Activated CD8-positive, alpha-beta T cell treated with anti-CD3 and anti-CD28 coated beads for 36 hours (primary cell): Measurements from ENCODE around the gene TMEM127. TPM values are rescaled to one million over a fixed set of nuclear protein-coding genes. Genes with fewer than 3 reads are reported as not detected.
"Not testable (repeated sequence)": the region's sequence is repeated elsewhere in the genome, so short reads cannot be mapped to it uniquely, and the experiment has no call there.

Source experiments
- ATAC-seq: fragments of 200-7000 bp; cut with Tn5 transposase; one replicate; pipeline ENCODE4 v1.10.0; 2021; ENCODE audit warnings: mild to moderate bottlenecking, moderate library complexity
- CTCF ChIA-PET: fragments of 350-600 bp; sonication (Branson Sonifier 250); formaldehyde crosslinking; loops from one replicate; lab custom pipeline; 2021; ENCODE audit warnings: antibody characterized with exemption; lab: Charles Lee
- POLR2A ChIA-PET: fragments of 350-600 bp; sonication (Branson Sonifier 250); formaldehyde crosslinking; loops from one replicate; lab custom pipeline; 2021; ENCODE audit warnings: antibody characterized with exemption; lab: Charles Lee
- DNase-seq: peaks from one replicate; pipeline ENCODE4 v3.0.0-alpha.2; 2020
- H3K27ac Mint-ChIP-seq: one replicate; pipeline ENCODE4 v1.8.0; 2021; ENCODE audit warnings: mild to moderate bottlenecking, mixed read lengths
- H3K27me3 Mint-ChIP-seq: one replicate; pipeline ENCODE4 v1.8.0; 2021; ENCODE audit warnings: mixed read lengths
- H3K36me3 Mint-ChIP-seq: one replicate; pipeline ENCODE4 v1.8.0; 2021; ENCODE audit warnings: low read depth, mixed read lengths
- H3K4me1 Mint-ChIP-seq: one replicate; pipeline ENCODE4 v1.8.0; 2021; ENCODE audit warnings: low read depth, mixed read lengths
- H3K4me3 Mint-ChIP-seq: one replicate; pipeline ENCODE4 v1.8.0; 2021; ENCODE audit warnings: mild to moderate bottlenecking, moderate library complexity, mixed read lengths
- H3K9me3 Mint-ChIP-seq: one replicate; pipeline ENCODE4 v1.8.0; 2021; ENCODE audit warnings: mixed read lengths
- CTCF ChIP-seq: fragments of 200-600 bp; IDR thresholded peaks from one replicate; pipeline ENCODE4 v1.8.0; 2022; ENCODE audit warnings: antibody characterized with exemption, mild to moderate bottlenecking
- intact Hi-C: fragments of 100-400 bp; cut with micrococcal nuclease; formaldehyde crosslinking; loops from one replicate; pipeline ENCODE4 v1.10.0; 2022
- total RNA-seq, 2 experiments: library from RNA; stranded (reverse); gene quantifications; one replicate each; pipeline ENCODE4 v1.2.3, GENCODE V29; 2021

Gene TMEM127
- total RNA-seq, 2 experiments from 2014 or later: 13.1 to 15.0 TPM

GRCh38 chr2:96236882-96237281 lies 28.9 kb downstream of the TMEM127 start:
- Mint-ChIP-seq H3K4me1 (peaks cover 13% of the 10 kb centered on the region), H3K27me3 (no peaks in the 10 kb centered on the region), H3K36me3 (no peaks in the 10 kb centered on the region), H3K27ac (no peak overlapping the region), H3K4me3 (no peak overlapping the region), H3K9me3 (no peaks in the 10 kb centered on the region)
- CTCF ChIA-PET: interaction anchor here (0.8 to 2.8 kb wide), 4 partner anchors 24 to 244 kb away, joined by 3 to 7 read pairs (median 4); partner anchors contain the start of genes CIAO1 and TMEM127
- DNase-seq: no peak
- TF ChIP-seq CTCF: no peak
- POLR2A ChIA-PET: interaction anchor here (0.6 to 3.6 kb wide), 4 partner anchors 17 to 264 kb away, joined by 3 to 9 read pairs (median 4); partner anchors contain the start of gene STARD7
- intact Hi-C loops: no loop called here
- ATAC-seq: no peak

- no peak for TF ChIP-seq CTCF
- POLR2A ChIA-PET: interaction anchor here (0.7 to 1.8 kb wide), 3 partner anchors 20 to 26 kb away, joined by 3 to 5 read pairs (median 4); partner anchors contain the start of gene STARD7
- Mint-ChIP-seq H3K27ac (no peak overlapping the region), H3K36me3 (peaks cover 2% of the 10 kb centered on the region), H3K9me3 (no peaks in the 10 kb centered on the region), H3K4me3 (no peak overlapping the region), H3K4me1 (peaks cover 2% of the 10 kb centered on the region), H3K27me3 (no peaks in the 10 kb centered on the region)
- CTCF ChIA-PET: interaction anchor here (0.9 to 1.9 kb wide), 4 partner anchors 8 to 241 kb away, joined by 3 to 6 read pairs (median 4); partner anchors contain the start of gene ADRA2B
- intact Hi-C loops: no loop called here
- no peak for DNase-seq
- no peak for ATAC-seq
Measured at GRCh38 chr2:96233880-96234316, 31.9 kb downstream of the TMEM127 start.

GRCh38 chr2:96233436-96233835 lies 32.4 kb downstream of the TMEM127 start:
- CTCF ChIA-PET: interaction anchor here (0.9 to 1.9 kb wide), 4 partner anchors 9 to 117 kb away, joined by 3 to 6 read pairs (median 4); partner anchors contain the start of gene ADRA2B
- no peak for ATAC-seq

GRCh38 chr2:96231316-96231715 lies 34.5 kb downstream of the TMEM127 start:
- ChIA-PET POLR2A (interaction anchor here (1.0 to 1.9 kb wide), 3 partner anchors 10 to 23 kb away, joined by 3 to 7 read pairs (median 3); partner anchors contain the start of gene STARD7), CTCF (interaction anchor here (1.8 kb wide), 1 partner anchor 57 kb away, joined by 5 read pairs; no protein-coding TSS in a partner anchor)
- H3K9me3 Mint-ChIP-seq: no peaks in the 10 kb centered on the region
- no peak for TF ChIP-seq CTCF
- H3K27ac Mint-ChIP-seq: no peak overlapping the region
- ATAC-seq (no peak), DNase-seq (no peak)
- peaks cover 2% of the 10 kb centered on the region for H3K4me1 Mint-ChIP-seq
- no peak overlapping the region for H3K4me3 Mint-ChIP-seq
- intact Hi-C loops: no loop called here
- peaks cover 2% of the 10 kb centered on the region for H3K36me3 Mint-ChIP-seq
- no peaks in the 10 kb centered on the region for H3K27me3 Mint-ChIP-seq

More at GRCh38 chr2:96233436-96233835, 32.4 kb downstream of the TMEM127 start:
- Mint-ChIP-seq H3K36me3 (peaks cover 2% of the 10 kb centered on the region), H3K4me3 (no peak overlapping the region), H3K27ac (no peak overlapping the region), H3K9me3 (no peaks in the 10 kb centered on the region), H3K27me3 (no peaks in the 10 kb centered on the region), H3K4me1 (peaks cover 2% of the 10 kb centered on the region)
- no peak for DNase-seq
- POLR2A ChIA-PET: interaction anchor here (0.7 to 1.8 kb wide), 3 partner anchors 20 to 25 kb away, joined by 3 to 5 read pairs (median 4); partner anchors contain the start of gene STARD7
- no peak for TF ChIP-seq CTCF
- intact Hi-C loops: no loop called here

- DNase-seq: no peak
- no peak for ATAC-seq
- ChIA-PET POLR2A (interaction anchor here (0.7 kb wide), 1 partner anchor 17 kb away, joined by 4 read pairs; the partner anchor contains the start of gene STARD7), CTCF (no interaction called here)
- Mint-ChIP-seq H3K27ac (peak overlapping the region; percentile 56), H3K4me1 (peaks cover 11% of the 10 kb centered on the region), H3K36me3 (peaks cover 4% of the 10 kb centered on the region), H3K4me3 (no peak overlapping the region), H3K27me3 (no peaks in the 10 kb centered on the region), H3K9me3 (no peaks in the 10 kb centered on the region)
- no peak for TF ChIP-seq CTCF
- intact Hi-C loops: no loop called here
Measured at GRCh38 chr2:96225016-96225533, 40.7 kb downstream of the TMEM127 start.

GRCh38 chr2:96221106-96221505 lies 44.7 kb downstream of the TMEM127 start:
- H3K4me1 Mint-ChIP-seq, H3K36me3 Mint-ChIP-seq, H3K27me3 Mint-ChIP-seq, H3K27ac Mint-ChIP-seq, DNase-seq, CTCF ChIA-PET, ATAC-seq, intact Hi-C loops, H3K9me3 Mint-ChIP-seq, H3K4me3 Mint-ChIP-seq: not testable (repeated sequence)
- POLR2A ChIA-PET: interaction anchor here (0.7 kb wide), 1 partner anchor 46 kb away, joined by 3 read pairs; no protein-coding TSS in a partner anchor

- CTCF ChIA-PET, H3K27ac Mint-ChIP-seq, intact Hi-C loops, POLR2A ChIA-PET, H3K9me3 Mint-ChIP-seq, H3K27me3 Mint-ChIP-seq, H3K4me3 Mint-ChIP-seq, H3K36me3 Mint-ChIP-seq, H3K4me1 Mint-ChIP-seq, ATAC-seq, DNase-seq: not testable (repeated sequence)
Measured at GRCh38 chr2:96219959-96220358, 45.8 kb downstream of the TMEM127 start.
